ENCODE results near the gene PTAFR.
"Not testable (repeated sequence)": the region's sequence is repeated elsewhere in the genome, so short reads cannot be mapped to it uniquely, and the experiment has no call there.

PTAFR gene

GRCh38 chr1:28150125-28150780, 26.2 kb downstream of the PTAFR start:
- H3K4me3 ChIP-seq (ENCODE audit: low read depth, low read length): no peak overlapping the region
- no peak for DNase-seq (ENCODE audit: low read depth)

- no peak for DNase-seq (ENCODE audit: low read depth)
- H3K4me3 ChIP-seq (ENCODE audit: low read depth, low read length): no peak overlapping the region
Observed at GRCh38 chr1:28148880-28149195, 27.7 kb downstream of the PTAFR start.

GRCh38 chr1:28147264-28148094, 29.0 kb downstream of the PTAFR start:
- no peak overlapping the region for H3K4me3 ChIP-seq (ENCODE audit: low read depth, low read length)
- DNase-seq (ENCODE audit: low read depth): no peak

GRCh38 chr1:28145728-28146127, 30.8 kb downstream of the PTAFR start:
- H3K4me3 ChIP-seq (ENCODE audit: low read depth, low read length): no peak overlapping the region
- no peak for DNase-seq (ENCODE audit: low read depth)

GRCh38 chr1:28144203-28145135, 32.0 kb downstream of the PTAFR start:
- H3K4me3 ChIP-seq (ENCODE audit: low read depth, low read length): no peak overlapping the region
- DNase-seq (ENCODE audit: low read depth): no peak

GRCh38 chr1:28143496-28144202, 32.8 kb downstream of the PTAFR start:
- DNase-seq (ENCODE audit: low read depth): no peak
- H3K4me3 ChIP-seq (ENCODE audit: low read depth, low read length): no peak overlapping the region

GRCh38 chr1:28141685-28142084, 34.8 kb downstream of the PTAFR start:
- no peak for DNase-seq (ENCODE audit: low read depth)
- H3K4me3 ChIP-seq (ENCODE audit: low read depth, low read length): no peak overlapping the region

- DNase-seq (ENCODE audit: low read depth); H3K4me3 ChIP-seq (ENCODE audit: low read depth, low read length): not testable (repeated sequence)
Observed at GRCh38 chr1:28139866-28140265, 36.6 kb downstream of the PTAFR start.

GRCh38 chr1:28139025-28139712, 37.3 kb downstream of the PTAFR start:
- DNase-seq (ENCODE audit: low read depth): no peak
- no peak overlapping the region for H3K4me3 ChIP-seq (ENCODE audit: low read depth, low read length)

GRCh38 chr1:28136922-28137613, 39.4 kb downstream of the PTAFR start:
- no peak overlapping the region for H3K4me3 ChIP-seq (ENCODE audit: low read depth, low read length)

GRCh38 chr1:28136169-28136921, 40.1 kb downstream of the PTAFR start:
- no peak for DNase-seq (ENCODE audit: low read depth)
- no peak overlapping the region for H3K4me3 ChIP-seq (ENCODE audit: low read depth, low read length)

More at GRCh38 chr1:28136922-28137613, 39.4 kb downstream of the PTAFR start:
- DNase-seq (ENCODE audit: low read depth): no peak

- DNase-seq (ENCODE audit: low read depth): no peak
- no peak overlapping the region for H3K4me3 ChIP-seq (ENCODE audit: low read depth, low read length)
Observed at GRCh38 chr1:28135371-28136168, 40.9 kb downstream of the PTAFR start.

GRCh38 chr1:28134651-28135207, 41.8 kb downstream of the PTAFR start:
- H3K4me3 ChIP-seq (ENCODE audit: low read depth, low read length): no peak overlapping the region
- DNase-seq (ENCODE audit: low read depth): no peak

- H3K4me3 ChIP-seq (ENCODE audit: low read depth, low read length): no peak overlapping the region
- DNase-seq (ENCODE audit: low read depth): no peak
Observed at GRCh38 chr1:28132171-28133167, 44.0 kb downstream of the PTAFR start.

GRCh38 chr1:28130901-28131300, 45.6 kb downstream of the PTAFR start:
- DNase-seq (ENCODE audit: low read depth): no peak
- H3K4me3 ChIP-seq (ENCODE audit: low read depth, low read length): no peak overlapping the region
